ENCODE data around the gene ANG. TPM values are rescaled to one million over a fixed set of nuclear protein-coding genes. Genes with fewer than 3 reads are reported as not detected.
A peak's percentile ranks its signal among the peaks of the same experiment; 100 is the strongest.
"Not testable (repeated sequence)": the region's sequence is repeated elsewhere in the genome, so short reads cannot be mapped to it uniquely, and the experiment has no call there.

Gene ANG
- total RNA-seq, 1 donor from 2014 or later, result 3.3 TPM

DNA sequence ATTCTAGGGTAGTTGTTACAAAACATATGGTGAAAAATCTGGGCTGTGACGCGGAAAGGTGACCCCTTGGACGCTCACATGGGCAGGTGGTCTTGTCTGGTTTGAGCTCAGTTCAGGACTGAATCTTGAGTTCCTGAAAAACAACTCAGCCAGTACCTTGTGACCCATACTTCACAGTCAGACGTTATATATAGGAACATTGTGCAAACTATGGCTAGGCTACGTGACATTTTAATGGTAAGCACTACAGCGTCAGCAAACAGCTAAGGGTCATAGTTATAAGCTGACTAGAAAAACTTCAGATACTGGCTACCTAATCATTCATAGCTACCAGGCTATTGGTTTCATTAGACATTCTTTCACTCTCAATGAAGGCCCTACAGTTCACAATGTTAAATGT, 42.3 kb downstream of the ANG start:
- no peaks in the 10 kb centered on the region for H3K36me3 Mint-ChIP-seq (ENCODE audit: low read depth)
- H3K27me3 Mint-ChIP-seq (ENCODE audit: low read depth), result no peaks in the 10 kb centered on the region
- no peak for DNase-seq (ENCODE audit: low read depth, low spot score)
- H3K9me3 Mint-ChIP-seq, result no peaks in the 10 kb centered on the region
- peaks cover 17% of the 10 kb centered on the region for H3K4me1 Mint-ChIP-seq
- TF ChIP-seq, protein P1, sequence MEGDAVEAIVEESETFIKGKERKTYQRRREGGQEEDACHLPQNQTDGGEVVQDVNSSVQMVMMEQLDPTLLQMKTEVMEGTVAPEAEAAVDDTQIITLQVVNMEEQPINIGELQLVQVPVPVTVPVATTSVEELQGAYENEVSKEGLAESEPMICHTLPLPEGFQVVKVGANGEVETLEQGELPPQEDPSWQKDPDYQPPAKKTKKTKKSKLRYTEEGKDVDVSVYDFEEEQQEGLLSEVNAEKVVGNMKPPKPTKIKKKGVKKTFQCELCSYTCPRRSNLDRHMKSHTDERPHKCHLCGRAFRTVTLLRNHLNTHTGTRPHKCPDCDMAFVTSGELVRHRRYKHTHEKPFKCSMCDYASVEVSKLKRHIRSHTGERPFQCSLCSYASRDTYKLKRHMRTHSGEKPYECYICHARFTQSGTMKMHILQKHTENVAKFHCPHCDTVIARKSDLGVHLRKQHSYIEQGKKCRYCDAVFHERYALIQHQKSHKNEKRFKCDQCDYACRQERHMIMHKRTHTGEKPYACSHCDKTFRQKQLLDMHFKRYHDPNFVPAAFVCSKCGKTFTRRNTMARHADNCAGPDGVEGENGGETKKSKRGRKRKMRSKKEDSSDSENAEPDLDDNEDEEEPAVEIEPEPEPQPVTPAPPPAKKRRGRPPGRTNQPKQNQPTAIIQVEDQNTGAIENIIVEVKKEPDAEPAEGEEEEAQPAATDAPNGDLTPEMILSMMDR (conservative IDR thresholded peaks at IDR 0.05), result no peak
- H3K4me3 Mint-ChIP-seq, result no peak overlapping the region
- no peak overlapping the region for H3K27ac Mint-ChIP-seq (ENCODE audit: unreplicated experiment)

DNA sequence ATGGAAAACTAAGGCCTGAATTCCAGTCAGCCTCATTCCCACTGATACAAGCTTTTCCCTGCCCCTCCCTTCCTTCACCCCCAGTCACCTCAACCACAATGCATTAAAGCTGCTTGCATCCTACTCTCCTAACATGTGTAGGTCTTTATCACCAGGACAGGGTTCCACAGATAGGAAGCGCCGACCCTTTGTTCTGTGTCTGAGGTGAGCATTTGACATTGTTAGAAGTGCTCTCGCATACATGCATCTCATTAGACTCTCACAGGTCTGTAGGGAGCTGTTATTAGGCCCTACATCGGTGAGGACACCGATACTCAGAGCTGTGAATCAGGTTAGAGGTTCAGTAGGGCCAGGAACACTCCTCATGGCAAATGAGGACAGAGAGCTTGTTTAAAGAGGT, 43.9 kb downstream of the ANG start:
- Mint-ChIP-seq H3K27ac (ENCODE audit: unreplicated experiment) (peak overlapping the region; percentile 81), H3K27me3 (ENCODE audit: low read depth) (no peaks in the 10 kb centered on the region), H3K36me3 (ENCODE audit: low read depth) (no peaks in the 10 kb centered on the region), H3K9me3 (no peaks in the 10 kb centered on the region), H3K4me3 (no peak overlapping the region), H3K4me1 (peaks cover 10% of the 10 kb centered on the region)
- TF ChIP-seq, protein P1 (conservative IDR thresholded peaks at IDR 0.05), result no peak
- no peak for DNase-seq (ENCODE audit: low read depth, low spot score)

DNA sequence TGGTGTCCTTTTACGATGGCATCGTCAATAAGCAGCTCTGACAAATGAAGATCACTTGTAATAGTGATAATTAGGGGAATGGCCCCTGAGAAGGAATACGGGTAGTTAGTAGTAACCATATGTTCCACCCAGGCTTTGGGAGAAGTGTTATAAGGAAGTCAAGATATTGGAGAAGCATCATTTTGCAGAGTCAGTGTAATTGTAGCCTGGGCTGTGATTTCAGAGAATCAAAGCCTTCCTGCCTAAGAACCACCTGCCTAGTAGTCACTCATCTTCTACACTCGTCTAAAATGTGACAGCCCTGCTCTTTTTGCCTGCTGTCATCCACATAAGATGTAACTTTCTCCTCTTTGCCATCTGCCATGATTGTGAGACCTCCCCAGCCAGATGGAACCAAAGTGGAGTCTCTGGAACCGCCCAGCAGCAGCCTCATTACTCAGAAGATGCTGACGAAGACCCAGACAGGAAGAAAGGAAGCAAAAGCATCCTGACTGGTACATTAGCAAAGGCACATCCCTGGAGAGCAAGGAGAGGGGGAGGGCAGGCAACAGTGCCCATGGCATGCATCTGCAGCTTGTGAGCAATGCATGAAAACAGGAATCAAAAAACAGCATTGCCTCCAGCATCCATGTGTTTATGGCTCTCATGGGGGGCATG, 44.5 kb downstream of the ANG start:
- H3K27ac Mint-ChIP-seq (ENCODE audit: unreplicated experiment), result no peak overlapping the region
- H3K4me1 Mint-ChIP-seq, result peaks cover 10% of the 10 kb centered on the region
- no peak overlapping the region for H3K4me3 Mint-ChIP-seq
- DNase-seq (ENCODE audit: low read depth, low spot score), result no peak
- no peaks in the 10 kb centered on the region for H3K9me3 Mint-ChIP-seq
- TF ChIP-seq, protein P1 (conservative IDR thresholded peaks at IDR 0.05), result no peak
- H3K36me3 Mint-ChIP-seq (ENCODE audit: low read depth), result no peaks in the 10 kb centered on the region
- no peaks in the 10 kb centered on the region for H3K27me3 Mint-ChIP-seq (ENCODE audit: low read depth)

DNA sequence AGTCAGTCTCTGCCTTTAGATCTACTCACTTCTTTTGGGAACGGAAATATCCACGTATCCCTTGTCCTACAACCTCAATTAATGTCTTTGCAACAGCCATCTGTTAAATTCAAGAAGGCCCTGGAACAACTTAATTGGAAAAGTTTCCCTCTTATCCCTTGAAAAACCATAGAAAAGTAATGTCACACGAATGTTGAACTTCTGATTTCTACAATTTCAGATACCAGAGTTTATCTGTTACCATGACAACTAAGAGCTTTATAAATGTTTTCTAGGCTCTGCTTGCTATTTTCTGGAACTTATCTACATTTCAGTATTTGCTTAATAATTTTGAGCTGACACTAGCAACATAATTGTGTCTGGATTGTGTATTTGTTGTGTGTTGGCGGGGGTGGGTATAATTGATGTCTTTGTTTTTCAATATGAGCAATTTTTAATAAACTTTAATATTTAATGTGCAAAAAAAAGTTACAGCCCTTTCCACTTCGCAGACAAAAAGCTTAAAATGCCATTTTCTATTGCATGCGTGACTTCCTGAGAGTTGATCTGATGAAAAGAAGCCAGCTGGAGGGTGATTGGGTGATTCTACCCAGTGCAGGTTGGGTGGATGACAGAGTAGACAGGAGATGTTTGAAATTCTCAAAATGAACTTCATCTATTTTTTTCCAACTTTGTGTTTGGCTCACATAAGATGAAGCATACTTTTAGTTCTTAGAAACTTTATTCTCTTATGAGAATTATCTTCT, 45.3 kb downstream of the ANG start:
- Mint-ChIP-seq H3K9me3 (no peaks in the 10 kb centered on the region), H3K4me3 (no peak overlapping the region), H3K4me1 (peaks cover 10% of the 10 kb centered on the region), H3K36me3 (ENCODE audit: low read depth) (no peaks in the 10 kb centered on the region), H3K27ac (ENCODE audit: unreplicated experiment) (no peak overlapping the region), H3K27me3 (ENCODE audit: low read depth) (no peaks in the 10 kb centered on the region)
- no peak for DNase-seq (ENCODE audit: low read depth, low spot score)
- TF ChIP-seq, protein P1 (conservative IDR thresholded peaks at IDR 0.05), result no peak

DNA sequence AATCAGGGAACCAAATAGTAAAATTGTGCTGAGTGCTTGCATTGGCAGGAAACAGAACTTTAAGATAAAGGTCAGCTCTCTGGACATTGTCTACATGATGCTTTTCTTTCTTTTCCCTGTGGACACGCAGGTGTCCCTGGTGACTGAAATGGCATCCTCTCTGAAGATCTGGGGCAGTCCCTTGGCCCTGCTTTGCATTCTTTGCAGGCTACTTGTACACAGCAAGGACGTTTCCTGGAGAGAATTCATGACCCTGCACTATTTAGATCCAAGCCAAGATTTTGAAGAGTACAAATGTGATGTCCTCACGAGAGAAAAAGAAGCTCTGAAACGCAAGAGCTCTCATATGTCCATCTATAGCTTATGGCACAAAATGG, 45.9 kb downstream of the ANG start:
- no peaks in the 10 kb centered on the region for H3K36me3 Mint-ChIP-seq (ENCODE audit: low read depth)
- no peak overlapping the region for H3K27ac Mint-ChIP-seq (ENCODE audit: unreplicated experiment)

DNA sequence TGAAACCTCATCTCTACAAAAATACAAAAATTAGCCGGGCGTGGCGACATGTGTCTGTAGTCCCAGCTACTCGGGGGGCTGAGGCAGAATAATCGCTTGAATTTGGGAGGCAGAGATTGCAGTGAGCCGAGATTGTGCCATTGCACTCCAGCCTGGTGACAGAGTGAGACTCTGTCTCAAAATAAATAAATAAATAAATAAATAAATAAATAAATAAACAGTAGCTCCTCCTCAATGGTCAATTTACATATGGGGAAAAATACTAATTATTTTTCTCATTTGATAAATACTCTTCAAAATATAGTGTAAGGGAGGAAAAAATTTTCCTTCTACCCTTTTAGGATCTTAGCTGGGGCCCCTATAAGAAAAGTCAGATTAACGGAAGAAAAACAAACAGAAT, 49.7 kb downstream of the ANG start:
- DNase-seq (ENCODE audit: low read depth, low spot score), result not testable (repeated sequence)

More for the DNA sequence above, 45.9 kb downstream of the ANG start:
- TF ChIP-seq, protein P1 (conservative IDR thresholded peaks at IDR 0.05), result no peak
- Mint-ChIP-seq H3K9me3 (no peaks in the 10 kb centered on the region), H3K4me1 (peaks cover 10% of the 10 kb centered on the region), H3K27me3 (ENCODE audit: low read depth) (no peaks in the 10 kb centered on the region), H3K4me3 (no peak overlapping the region)
- DNase-seq (ENCODE audit: low read depth, low spot score), result no peak

More for the DNA sequence above, 49.7 kb downstream of the ANG start:
- not testable (repeated sequence) for H3K36me3 Mint-ChIP-seq (ENCODE audit: low read depth); H3K9me3 Mint-ChIP-seq; H3K4me3 Mint-ChIP-seq; H3K27ac Mint-ChIP-seq (ENCODE audit: unreplicated experiment); H3K27me3 Mint-ChIP-seq (ENCODE audit: low read depth)
- H3K4me1 Mint-ChIP-seq, result peaks cover 10% of the 10 kb centered on the region
